Subcutaneous adipose tissue (tissue), 4 donors: ENCODE results near the gene GGNBP2. TPM values are rescaled to one million over a fixed set of nuclear protein-coding genes. Genes with fewer than 3 reads are reported as not detected.

ENCODE experiments used
- total RNA-seq, 4 donors: library from RNA; depleted of rRNA; stranded (reverse); fragments of >200 nt; gene quantifications; one replicate each; pipeline ENCODE4 v1.1.0, GENCODE V29; 2016
- TF ChIP-seq, protein P1 (sequence below): fragments of 450-650 bp; IDR thresholded peaks from one replicate; pipeline ENCODE4 v1.5.1; 2016; ENCODE audit warnings: low read depth, mild to moderate bottlenecking, control low read depth, antibody characterized with exemption, moderate library complexity

Gene GGNBP2
- total RNA-seq, 4 donors from 2014 or later, result 64.1 to 96.5 (median 91.7) TPM

DNA sequence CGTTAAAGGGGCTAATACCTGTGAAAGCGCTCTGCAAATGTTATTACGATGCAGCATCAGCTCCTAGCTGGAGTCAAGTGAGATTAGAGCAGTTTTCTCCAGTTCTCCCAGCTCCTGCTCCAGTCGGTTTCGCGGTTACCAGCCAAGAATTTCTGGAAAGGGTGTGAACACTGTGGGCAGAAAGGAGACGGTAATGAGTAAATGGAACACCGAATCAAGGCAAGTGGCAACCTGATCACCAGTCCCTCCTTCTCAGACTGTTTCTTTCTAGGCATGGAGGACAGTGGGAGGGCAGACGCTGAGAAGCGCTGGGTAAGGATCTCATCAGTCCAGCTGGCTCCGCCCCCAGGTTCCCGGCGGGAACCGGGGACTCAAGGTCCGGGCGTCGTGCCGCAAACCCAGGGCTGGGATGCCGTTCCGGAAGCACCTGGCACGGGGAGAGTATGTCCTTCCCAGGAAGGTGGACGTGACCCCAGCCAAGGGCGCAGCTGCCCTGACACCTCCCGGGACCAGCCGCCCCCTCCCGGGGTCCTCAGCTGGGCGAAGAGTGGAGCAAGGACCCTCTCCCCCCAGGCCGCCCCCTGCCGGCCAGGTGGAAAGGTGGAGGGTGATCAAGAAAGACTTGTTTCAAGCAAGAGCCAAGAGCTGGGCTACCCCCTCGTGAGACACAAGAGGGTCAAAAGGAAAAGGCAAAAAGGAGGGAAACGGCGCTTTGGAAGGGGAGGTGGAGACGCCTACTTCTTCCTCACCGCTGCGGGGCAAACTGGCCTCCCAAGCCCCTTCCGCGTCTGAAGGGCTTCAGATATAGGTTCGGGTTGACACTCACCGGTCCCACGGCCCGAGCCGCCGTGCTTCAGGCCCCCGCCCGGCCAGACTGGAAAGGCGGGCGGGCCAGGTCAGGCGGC lies 10.5 kb upstream of the GGNBP2 start:
- TF ChIP-seq, protein P1, sequence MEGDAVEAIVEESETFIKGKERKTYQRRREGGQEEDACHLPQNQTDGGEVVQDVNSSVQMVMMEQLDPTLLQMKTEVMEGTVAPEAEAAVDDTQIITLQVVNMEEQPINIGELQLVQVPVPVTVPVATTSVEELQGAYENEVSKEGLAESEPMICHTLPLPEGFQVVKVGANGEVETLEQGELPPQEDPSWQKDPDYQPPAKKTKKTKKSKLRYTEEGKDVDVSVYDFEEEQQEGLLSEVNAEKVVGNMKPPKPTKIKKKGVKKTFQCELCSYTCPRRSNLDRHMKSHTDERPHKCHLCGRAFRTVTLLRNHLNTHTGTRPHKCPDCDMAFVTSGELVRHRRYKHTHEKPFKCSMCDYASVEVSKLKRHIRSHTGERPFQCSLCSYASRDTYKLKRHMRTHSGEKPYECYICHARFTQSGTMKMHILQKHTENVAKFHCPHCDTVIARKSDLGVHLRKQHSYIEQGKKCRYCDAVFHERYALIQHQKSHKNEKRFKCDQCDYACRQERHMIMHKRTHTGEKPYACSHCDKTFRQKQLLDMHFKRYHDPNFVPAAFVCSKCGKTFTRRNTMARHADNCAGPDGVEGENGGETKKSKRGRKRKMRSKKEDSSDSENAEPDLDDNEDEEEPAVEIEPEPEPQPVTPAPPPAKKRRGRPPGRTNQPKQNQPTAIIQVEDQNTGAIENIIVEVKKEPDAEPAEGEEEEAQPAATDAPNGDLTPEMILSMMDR, result no peak

DNA sequence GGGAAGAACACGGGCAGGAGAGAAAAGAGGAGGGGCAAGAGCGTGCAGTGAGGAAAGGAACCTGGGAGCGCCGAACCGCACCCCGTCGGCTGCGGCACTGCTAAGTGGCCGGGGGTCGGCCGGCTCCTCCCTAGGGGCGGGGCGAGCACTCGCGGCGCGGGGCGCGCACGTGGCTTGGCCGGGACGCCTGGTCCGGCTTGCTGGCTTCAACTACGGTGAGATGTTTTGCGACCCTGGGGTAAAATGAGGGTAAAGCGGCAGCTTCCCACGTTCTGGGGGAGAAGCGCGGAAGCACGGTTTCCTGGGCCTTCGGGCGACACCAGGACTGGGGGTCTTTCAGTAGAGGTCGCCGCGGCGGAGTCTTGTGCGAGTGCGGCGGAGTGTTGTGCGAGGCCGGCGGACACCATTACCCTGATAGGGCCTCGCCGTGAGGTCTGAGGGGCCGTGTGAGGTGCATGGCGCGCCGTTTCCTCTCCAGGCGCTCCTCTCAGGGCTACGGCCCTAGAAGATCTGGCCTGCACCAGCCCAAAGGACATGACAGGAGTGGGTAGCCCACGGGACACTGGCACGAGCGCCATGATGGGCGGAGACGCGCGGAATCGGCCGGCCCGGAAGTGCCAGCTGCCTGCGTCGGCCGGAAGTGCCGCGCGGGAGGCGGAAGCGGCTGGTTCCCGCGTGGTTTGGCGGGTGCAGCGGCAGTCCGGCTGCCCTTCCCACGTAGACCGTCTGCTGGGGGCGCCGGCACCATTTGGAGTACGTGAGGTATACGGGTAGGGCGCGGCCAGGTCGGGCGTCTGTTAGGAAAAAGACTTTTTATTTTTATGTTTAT lies 9.7 kb upstream of the GGNBP2 start, which contains the start of the genes MYO19 and PIGW:
Gene MYO19, minus strand, starts transcription at position 29 of the 829 bp plus-strand sequence. CDS start 2,330 bp downstream, outside the sequence.
Gene PIGW, plus strand, starts transcription at position 148 of the 829 bp plus-strand sequence. CDS start 2,115 bp downstream, outside the sequence.
- TF ChIP-seq, protein P1, result no peak

DNA sequence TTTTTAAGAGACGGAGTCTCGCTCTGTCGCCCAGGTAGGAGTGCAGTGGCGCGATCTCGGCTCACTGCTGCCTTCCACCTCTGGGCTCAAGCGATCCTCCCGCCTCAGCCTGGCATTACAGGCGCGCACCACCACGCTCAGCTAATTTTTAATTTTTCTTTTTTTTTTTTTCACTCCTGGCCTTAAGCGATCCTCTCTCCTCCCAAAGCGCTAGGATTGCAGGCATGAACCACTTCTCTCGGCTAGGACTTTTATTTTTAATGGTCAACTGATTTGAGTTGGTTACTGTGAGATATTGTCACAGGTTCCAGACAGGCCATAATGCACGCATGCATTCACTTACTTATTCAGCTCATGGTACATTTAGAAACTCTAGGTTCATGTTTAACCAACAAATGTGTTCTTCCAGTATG lies 9.0 kb upstream of the GGNBP2 start:
- TF ChIP-seq, protein P1, result no peak

DNA sequence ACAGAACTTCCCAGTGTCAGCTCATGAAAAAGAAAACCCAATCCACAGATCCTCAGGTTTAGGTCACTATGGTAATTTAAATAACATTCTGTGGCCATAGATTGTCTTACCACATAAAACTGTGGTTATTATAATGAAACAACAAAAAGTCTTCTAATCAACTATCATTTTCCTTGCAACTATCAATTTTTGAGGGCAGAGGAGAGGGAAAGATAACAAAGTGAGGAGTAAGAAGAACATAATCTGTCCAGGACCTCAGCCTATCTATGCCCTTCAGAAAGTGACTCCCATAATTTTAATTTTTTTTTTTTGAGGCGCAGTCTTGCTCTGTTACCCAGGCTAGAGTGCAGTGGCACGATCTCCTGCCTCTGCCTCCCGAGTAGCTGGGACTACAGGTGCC lies 4.0 kb upstream of the GGNBP2 start:
- TF ChIP-seq, protein P1, result no peak

DNA sequence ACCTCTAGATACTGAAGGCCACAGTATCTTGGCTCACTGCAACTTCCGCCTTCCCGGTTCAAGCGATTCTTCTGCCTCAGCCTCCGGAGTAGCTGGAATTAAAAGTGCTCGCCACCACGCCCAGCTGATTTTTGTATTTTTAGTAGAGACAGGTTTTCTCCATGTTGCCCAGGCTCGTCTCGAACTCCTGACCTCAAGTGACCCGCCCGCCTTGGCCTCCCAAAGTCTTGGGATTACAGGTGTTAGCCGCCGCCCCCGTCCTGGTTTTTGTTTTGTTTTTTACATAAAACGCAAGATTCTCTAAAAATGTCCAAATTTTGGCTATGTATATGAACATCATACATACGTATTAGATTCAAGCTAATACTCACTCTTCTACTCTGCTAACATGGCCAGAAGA lies 2.0 kb upstream of the GGNBP2 start:
- TF ChIP-seq, protein P1, result no peak

DNA sequence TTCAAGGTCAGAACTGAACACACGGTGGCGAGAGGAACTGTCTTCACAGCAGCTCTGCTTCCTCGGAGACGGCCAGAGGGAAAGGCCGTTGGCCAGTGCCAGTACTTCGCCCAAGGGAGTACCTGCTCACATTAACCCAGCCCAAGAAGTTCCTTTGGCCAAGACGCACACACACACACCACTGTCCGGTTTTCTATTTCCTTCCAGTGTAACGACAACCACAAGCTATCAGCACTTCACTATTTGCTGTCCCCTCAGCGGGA lies 744 bp upstream of the GGNBP2 start:
- TF ChIP-seq, protein P1, result no peak

DNA sequence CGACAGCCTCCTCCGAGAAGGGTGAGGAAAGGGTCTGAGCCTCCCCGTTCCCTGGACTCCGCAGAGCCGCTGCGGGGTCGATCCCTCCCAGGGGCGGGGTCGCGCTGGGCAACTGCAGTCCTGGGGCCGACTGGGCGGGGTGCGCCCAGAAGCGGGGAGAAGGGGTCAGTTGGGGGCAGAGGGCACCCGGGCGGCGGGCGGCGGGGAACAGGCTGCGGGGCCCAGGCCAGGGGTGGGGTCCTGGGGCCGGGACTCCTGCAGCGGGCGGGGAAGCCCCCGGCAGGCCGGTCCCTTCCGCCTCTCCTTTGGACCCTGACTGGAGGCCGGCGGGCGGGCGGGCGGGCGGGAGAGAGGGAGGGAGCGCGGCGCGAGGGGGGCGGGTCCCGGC lies 352 bp downstream of the GGNBP2 start:
- TF ChIP-seq, protein P1, result no peak
